H9 (cell line): ENCODE measurements around the gene B3GNT3. TPM values are rescaled to one million over a fixed set of nuclear protein-coding genes. Genes with fewer than 3 reads are reported as not detected.

Experiments
- DNase-seq: peaks from one replicate; pipeline ENCODE4 v3.0.0-alpha.2; 2017
- H2AFZ ChIP-seq: one replicate; pipeline ENCODE4 v1.6.1; 2013; ENCODE audit warnings: mild to moderate bottlenecking, low read length, control low read depth, moderate library complexity
- H2AK5ac ChIP-seq: 2 replicates; pipeline ENCODE4 v1.6.1; 2013; ENCODE audit warnings: low read length, control low read depth, mixed read lengths; ENCODE audit not compliant: insufficient read length
- H2BK120ac ChIP-seq: one replicate; pipeline ENCODE4 v1.6.1; 2013; ENCODE audit warnings: low read depth, mild to moderate bottlenecking, low read length, control low read depth, inconsistent platforms; ENCODE audit not compliant: poor library complexity, severe bottlenecking
- H2BK12ac ChIP-seq: 2 replicates; pipeline ENCODE4 v1.6.1; 2013; ENCODE audit warnings: low read length, control low read depth, mixed read lengths, low read depth; ENCODE audit not compliant: insufficient read length
- H2BK15ac ChIP-seq: 2 replicates; pipeline ENCODE4 v1.6.1; 2013; ENCODE audit warnings: low read depth, low read length, control low read depth
- H2BK20ac ChIP-seq: one replicate; pipeline ENCODE4 v1.6.1; 2013; ENCODE audit warnings: low read depth, mild to moderate bottlenecking, low read length, control low read depth, inconsistent platforms; ENCODE audit not compliant: poor library complexity, severe bottlenecking
- H2BK5ac ChIP-seq: 2 replicates; pipeline ENCODE4 v1.6.1; 2013; ENCODE audit warnings: low read length, control low read depth, mixed read lengths; ENCODE audit not compliant: insufficient read length
- H3K14ac ChIP-seq: 2 replicates; pipeline ENCODE4 v1.6.1; 2013; ENCODE audit warnings: low read length, control low read depth; ENCODE audit not compliant: insufficient read depth
- H3K18ac ChIP-seq: 2 replicates; pipeline ENCODE4 v1.6.1; 2013; ENCODE audit warnings: low read depth, mild to moderate bottlenecking, mixed read lengths, low read length, control low read depth; ENCODE audit not compliant: insufficient read length
- H3K23ac ChIP-seq: 2 replicates; pipeline ENCODE4 v1.6.1; 2013; ENCODE audit warnings: low read length, control low read depth, mixed read lengths, low read depth; ENCODE audit not compliant: insufficient read length
- H3K23me2 ChIP-seq: 2 replicates; pipeline ENCODE4 v1.6.1; 2013; ENCODE audit warnings: low read depth, mild to moderate bottlenecking, mixed read lengths, low read length, control low read depth; ENCODE audit not compliant: insufficient read length, poor library complexity, severe bottlenecking
- H3K27ac ChIP-seq: 2 replicates; pipeline ENCODE4 v1.5.1; 2013; ENCODE audit warnings: low read length, control low read depth, mixed read lengths, low read depth; ENCODE audit not compliant: insufficient read length
- H3K27me3 ChIP-seq: 2 replicates; pipeline ENCODE4 v1.6.1; 2013; ENCODE audit warnings: low read length, control low read depth, inconsistent platforms; ENCODE audit not compliant: insufficient read depth
- H3K4ac ChIP-seq: 2 replicates; pipeline ENCODE4 v1.6.1; 2013; ENCODE audit warnings: low read depth, mild to moderate bottlenecking, control low read depth, inconsistent platforms, low read length, moderate library complexity
- H3K4me1 ChIP-seq: 2 replicates; pipeline ENCODE4 v1.6.1; 2013; ENCODE audit warnings: low read length, control low read depth, inconsistent platforms; ENCODE audit not compliant: insufficient read depth
- H3K4me2 ChIP-seq: 2 replicates; pipeline ENCODE4 v1.6.1; 2013; ENCODE audit warnings: low read length, control low read depth, mixed read lengths; ENCODE audit not compliant: insufficient read length, insufficient read depth
- H3K56ac ChIP-seq: 2 replicates; pipeline ENCODE4 v1.6.1; 2013; ENCODE audit warnings: low read depth, mild to moderate bottlenecking, mixed read lengths, low read length, control low read depth; ENCODE audit not compliant: insufficient read length
- H3K79me1 ChIP-seq: 2 replicates; pipeline ENCODE4 v1.6.1; 2013; ENCODE audit warnings: low read depth, mild to moderate bottlenecking, moderate library complexity, low read length, control low read depth, inconsistent platforms; ENCODE audit not compliant: insufficient read depth, poor library complexity, severe bottlenecking
- H3K79me2 ChIP-seq: 2 replicates; pipeline ENCODE4 v1.6.1; 2013; ENCODE audit warnings: low read length, control low read depth, inconsistent platforms; ENCODE audit not compliant: insufficient read depth
- H3K9ac ChIP-seq: 2 replicates; pipeline ENCODE4 v1.6.1; 2013; ENCODE audit warnings: low read length, control low read depth, mixed read lengths; ENCODE audit not compliant: insufficient read length; ENCODE audit errors: extremely low read depth
- H3K9me3 ChIP-seq: one replicate; pipeline ENCODE4 v1.6.1; 2013; ENCODE audit warnings: low read depth, low read length, inconsistent platforms; ENCODE audit not compliant: control insufficient read depth
- H3T11ph ChIP-seq: one replicate; pipeline ENCODE4 v1.6.1; 2013; ENCODE audit warnings: mild to moderate bottlenecking, low read length, control low read depth, inconsistent platforms
- H4K20me1 ChIP-seq: one replicate; pipeline ENCODE4 v1.6.1; 2013; ENCODE audit not compliant: control insufficient read depth, insufficient read length, insufficient read depth
- H4K5ac ChIP-seq: 2 replicates; pipeline ENCODE4 v1.6.1; 2013; ENCODE audit warnings: low read depth, mild to moderate bottlenecking, mixed read lengths, low read length, control low read depth; ENCODE audit not compliant: insufficient read length
- H4K8ac ChIP-seq: replicated peaks from 2 replicates; pipeline ENCODE4 v1.6.1; 2013; ENCODE audit warnings: low read length, control low read depth, mixed read lengths, low read depth; ENCODE audit not compliant: insufficient read length
- H4K91ac ChIP-seq: 2 replicates; pipeline ENCODE4 v1.6.1; 2013; ENCODE audit warnings: low read depth, mild to moderate bottlenecking, moderate library complexity, mixed read lengths, low read length, control low read depth; ENCODE audit not compliant: insufficient read length
- H3K27ac Mint-ChIP-seq, 3 experiments: 2 replicates in 2 of 3; 3 replicates in 1 of 3; pipeline ENCODE4 v1.8.0; 2020 to 2021; ENCODE audit warnings: mixed read lengths in 3 of 3, mild to moderate bottlenecking in 1 of 3, moderate library complexity in 1 of 3
- H3K27me3 Mint-ChIP-seq: 2 replicates; pipeline ENCODE4 v1.8.0; 2021; ENCODE audit warnings: low read depth, mild to moderate bottlenecking, moderate library complexity, mixed read lengths
- H3K36me3 Mint-ChIP-seq, 3 experiments: 2 replicates in 2 of 3; 3 replicates in 1 of 3; pipeline ENCODE4 v1.8.0; 2020 to 2021; ENCODE audit warnings: low read depth in 3 of 3, mixed read lengths in 3 of 3; ENCODE audit not compliant: insufficient read depth in 1 of 3
- H3K4me1 Mint-ChIP-seq, 2 experiments: 2 replicates each; pipeline ENCODE4 v1.8.0; 2020; ENCODE audit warnings: mixed read lengths in 2 of 2
- H3K4me3 Mint-ChIP-seq, 2 experiments: 2 replicates in 1 of 2; 3 replicates in 1 of 2; pipeline ENCODE4 v1.8.0; 2020 to 2021; ENCODE audit warnings: mild to moderate bottlenecking in 2 of 2, mixed read lengths in 2 of 2, moderate library complexity in 1 of 2
- H3K9me3 Mint-ChIP-seq, 2 experiments: 2 replicates in 1 of 2; 3 replicates in 1 of 2; pipeline ENCODE4 v1.8.0; 2020; ENCODE audit warnings: mild to moderate bottlenecking in 2 of 2, mixed read lengths in 2 of 2, moderate library complexity in 1 of 2
- WGBS: extraction: QIAGEN DNeasy Blood & Tissue Kit; methylation state at CpG from one replicate; pipeline ENCODE4 v1.1.7; 2013; ENCODE audit warnings: missing lambda C conversion rate, low lambda C conversion rate, mixed read lengths; ENCODE audit not compliant: insufficient read length; ENCODE audit errors: extremely low coverage; 5-methylcytosine and 5-hydroxymethylcytosine counted together
- total RNA-seq: library from RNA; stranded (reverse); gene quantifications from 2 replicates; pipeline ENCODE4 v1.2.1, GENCODE V29; 2021
- TF ChIP-seq, protein P1 (sequence below): fragments of 200-600 bp; sonication (generic); conservative IDR thresholded peaks from 3 replicates; pipeline ENCODE4 v1.8.0; 2021; ENCODE audit warnings: antibody characterized with exemption, mild to moderate bottlenecking

B3GNT3 gene
- total RNA-seq, 1 experiment from 2014 or later = 0.96 TPM

DNA sequence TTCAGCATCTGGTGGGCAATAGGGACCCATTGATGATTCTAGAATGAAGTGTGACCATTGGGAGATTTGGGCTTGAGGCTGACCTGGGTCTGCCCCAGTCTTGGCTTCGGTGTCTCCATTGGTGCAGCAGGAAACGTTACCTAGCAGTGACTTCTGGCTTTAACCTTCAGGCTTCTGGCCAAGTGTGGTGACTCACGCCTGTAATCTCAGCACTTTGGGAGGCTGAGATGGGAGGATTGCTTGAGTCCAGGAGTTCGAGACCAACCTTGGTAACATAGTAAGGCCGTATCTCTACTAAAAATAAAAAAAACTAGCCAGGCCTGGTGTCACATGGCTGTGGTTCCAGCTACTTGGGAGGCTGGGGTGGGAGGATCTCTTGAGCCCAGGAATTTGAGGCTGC is 36.4 kb upstream of the B3GNT3 start:
- no peaks in the 10 kb centered on the region for H4K20me1 ChIP-seq
- Mint-ChIP-seq H3K9me3 (no peaks in the 10 kb centered on the region; a peak in 1 of 5 replicates), H3K4me3 (no peak overlapping the region), H3K36me3 (peaks cover 0 to 5% (median 4%) of the 10 kb centered on the region in 3 experiments; a peak in 5 of 7 replicates), H3K4me1 (peaks cover 10 to 33% of the 10 kb centered on the region in 2 experiments), H3K27me3 (no peaks in the 10 kb centered on the region; the same call in 1 of the 2 replicates), H3K27ac (no peak overlapping the region)
- no peak overlapping the region for H4K91ac ChIP-seq
- no peak overlapping the region for H3K18ac ChIP-seq
- no peak overlapping the region for H3T11ph ChIP-seq
- no peak overlapping the region for H2BK15ac ChIP-seq
- no peak overlapping the region for H3K9ac ChIP-seq
- no peak overlapping the region for H3K56ac ChIP-seq
- H4K8ac ChIP-seq = no peak overlapping the region
- H2BK5ac ChIP-seq = no peak overlapping the region
- no peak overlapping the region for H4K5ac ChIP-seq
- no peak overlapping the region for H3K14ac ChIP-seq
- TF ChIP-seq, protein P1, sequence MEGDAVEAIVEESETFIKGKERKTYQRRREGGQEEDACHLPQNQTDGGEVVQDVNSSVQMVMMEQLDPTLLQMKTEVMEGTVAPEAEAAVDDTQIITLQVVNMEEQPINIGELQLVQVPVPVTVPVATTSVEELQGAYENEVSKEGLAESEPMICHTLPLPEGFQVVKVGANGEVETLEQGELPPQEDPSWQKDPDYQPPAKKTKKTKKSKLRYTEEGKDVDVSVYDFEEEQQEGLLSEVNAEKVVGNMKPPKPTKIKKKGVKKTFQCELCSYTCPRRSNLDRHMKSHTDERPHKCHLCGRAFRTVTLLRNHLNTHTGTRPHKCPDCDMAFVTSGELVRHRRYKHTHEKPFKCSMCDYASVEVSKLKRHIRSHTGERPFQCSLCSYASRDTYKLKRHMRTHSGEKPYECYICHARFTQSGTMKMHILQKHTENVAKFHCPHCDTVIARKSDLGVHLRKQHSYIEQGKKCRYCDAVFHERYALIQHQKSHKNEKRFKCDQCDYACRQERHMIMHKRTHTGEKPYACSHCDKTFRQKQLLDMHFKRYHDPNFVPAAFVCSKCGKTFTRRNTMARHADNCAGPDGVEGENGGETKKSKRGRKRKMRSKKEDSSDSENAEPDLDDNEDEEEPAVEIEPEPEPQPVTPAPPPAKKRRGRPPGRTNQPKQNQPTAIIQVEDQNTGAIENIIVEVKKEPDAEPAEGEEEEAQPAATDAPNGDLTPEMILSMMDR = no peak
- H2BK20ac ChIP-seq = no peak overlapping the region
- H3K27ac ChIP-seq = no peak overlapping the region
- H3K23ac ChIP-seq = no peak overlapping the region
- H2BK12ac ChIP-seq = no peak overlapping the region
- no peak overlapping the region for H2AFZ ChIP-seq
- no peaks in the 10 kb centered on the region for H3K27me3 ChIP-seq
- no peak for DNase-seq
- H3K79me1 ChIP-seq = no peaks in the 10 kb centered on the region
- H2AK5ac ChIP-seq = no peak overlapping the region
- no peaks in the 10 kb centered on the region for H3K79me2 ChIP-seq
- no peak overlapping the region for H3K4ac ChIP-seq
- H3K4me1 ChIP-seq = no peaks in the 10 kb centered on the region
- H3K23me2 ChIP-seq = no peaks in the 10 kb centered on the region
- no CpG with 5 or more reads among the region's 5 CpGs for WGBS
- H2BK120ac ChIP-seq = no peak overlapping the region
- H3K4me2 ChIP-seq = no peak overlapping the region
- H3K9me3 ChIP-seq = no peaks in the 10 kb centered on the region
